ENCODE data around the gene ARMCX1.
A peak's percentile ranks its signal among the peaks of the same experiment; 100 is the strongest.
"Not testable (repeated sequence)": the region's sequence is repeated elsewhere in the genome, so short reads cannot be mapped to it uniquely, and the experiment has no call there.

Gene ARMCX1

DNA sequence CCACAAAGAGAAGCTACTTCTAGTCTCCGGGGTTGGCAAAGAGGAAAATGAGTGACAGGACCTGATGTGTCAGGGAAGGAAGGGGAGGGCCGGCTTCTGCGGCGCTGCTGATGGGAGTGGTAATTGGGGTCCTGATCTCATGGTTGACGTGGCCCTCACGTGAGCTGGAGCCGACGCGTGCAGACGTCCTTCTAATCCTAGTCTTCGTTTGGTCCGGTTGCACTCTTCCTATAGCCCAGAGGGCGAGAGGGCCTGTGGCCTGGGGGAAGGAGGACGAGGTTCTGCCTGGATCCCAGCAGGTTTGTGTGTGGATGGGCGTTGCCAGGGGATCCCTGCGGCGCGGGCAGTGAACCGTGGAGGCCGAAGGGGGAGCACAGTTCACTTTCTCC is at the start of gene ARMCX1:
TSS of gene ARMCX1 (plus strand) at position 186 of the 389 bp plus-strand sequence. CDS start 2,384 bp downstream, outside the sequence.
- TF ChIP-seq, protein P1, sequence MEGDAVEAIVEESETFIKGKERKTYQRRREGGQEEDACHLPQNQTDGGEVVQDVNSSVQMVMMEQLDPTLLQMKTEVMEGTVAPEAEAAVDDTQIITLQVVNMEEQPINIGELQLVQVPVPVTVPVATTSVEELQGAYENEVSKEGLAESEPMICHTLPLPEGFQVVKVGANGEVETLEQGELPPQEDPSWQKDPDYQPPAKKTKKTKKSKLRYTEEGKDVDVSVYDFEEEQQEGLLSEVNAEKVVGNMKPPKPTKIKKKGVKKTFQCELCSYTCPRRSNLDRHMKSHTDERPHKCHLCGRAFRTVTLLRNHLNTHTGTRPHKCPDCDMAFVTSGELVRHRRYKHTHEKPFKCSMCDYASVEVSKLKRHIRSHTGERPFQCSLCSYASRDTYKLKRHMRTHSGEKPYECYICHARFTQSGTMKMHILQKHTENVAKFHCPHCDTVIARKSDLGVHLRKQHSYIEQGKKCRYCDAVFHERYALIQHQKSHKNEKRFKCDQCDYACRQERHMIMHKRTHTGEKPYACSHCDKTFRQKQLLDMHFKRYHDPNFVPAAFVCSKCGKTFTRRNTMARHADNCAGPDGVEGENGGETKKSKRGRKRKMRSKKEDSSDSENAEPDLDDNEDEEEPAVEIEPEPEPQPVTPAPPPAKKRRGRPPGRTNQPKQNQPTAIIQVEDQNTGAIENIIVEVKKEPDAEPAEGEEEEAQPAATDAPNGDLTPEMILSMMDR (IDR thresholded peaks at IDR 0.05; ENCODE audit: low read depth, low read length, missing control alignments): no peak
- peak; percentile 27 for DNase-seq (ENCODE audit: extremely low read depth, low read depth)
- H3K4me3 ChIP-seq (replicated peaks; ENCODE audit: low read depth, low read length): peak within 1 kb of the TSS; percentile 56

DNA sequence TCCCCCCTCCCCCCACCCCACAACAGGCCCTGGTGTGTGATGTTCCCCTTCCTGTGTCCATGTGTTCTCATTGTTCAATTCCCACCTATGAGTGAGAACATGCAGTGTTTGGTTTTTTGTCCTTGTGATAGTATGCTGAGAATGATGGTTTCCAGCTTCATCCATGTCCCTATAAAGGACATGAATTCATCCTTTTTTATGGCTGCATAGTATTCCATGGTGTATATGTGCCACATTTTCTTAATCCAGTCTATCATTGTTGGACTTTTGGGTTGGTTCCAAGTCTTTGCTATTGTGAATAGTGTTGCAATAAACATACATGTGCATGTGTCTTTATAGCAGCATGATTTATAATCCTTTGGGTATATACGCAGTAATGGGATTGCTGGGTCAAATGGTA is 47.4 kb upstream of the ARMCX1 start:
- not testable (repeated sequence) for H3K4me3 ChIP-seq (replicated peaks; ENCODE audit: low read depth, low read length); DNase-seq (ENCODE audit: extremely low read depth, low read depth)

DNA sequence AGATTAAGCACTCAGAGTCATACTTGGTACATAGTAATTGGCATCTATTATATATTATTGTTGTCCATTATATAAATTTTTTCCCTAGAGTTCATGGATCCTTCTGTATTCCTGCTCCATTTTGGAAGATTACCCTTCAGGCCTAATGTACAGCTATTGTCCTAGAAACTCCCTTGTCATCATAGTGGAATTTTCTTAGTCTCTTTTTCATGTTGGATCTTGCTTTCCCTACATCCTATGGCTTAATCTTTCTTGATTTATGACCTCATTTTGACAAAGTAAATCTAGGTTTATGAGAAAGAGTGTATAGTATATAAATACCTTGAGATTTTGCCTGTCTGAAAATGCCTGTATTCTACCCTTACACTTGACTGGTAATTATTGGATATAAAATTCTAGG is 43.0 kb upstream of the ARMCX1 start:
- TF ChIP-seq, protein P1 (IDR thresholded peaks at IDR 0.05; ENCODE audit: low read depth, low read length, missing control alignments): no peak
- no peak for DNase-seq (ENCODE audit: extremely low read depth, low read depth)
- H3K4me3 ChIP-seq (replicated peaks; ENCODE audit: low read depth, low read length): no peak overlapping the region

DNA sequence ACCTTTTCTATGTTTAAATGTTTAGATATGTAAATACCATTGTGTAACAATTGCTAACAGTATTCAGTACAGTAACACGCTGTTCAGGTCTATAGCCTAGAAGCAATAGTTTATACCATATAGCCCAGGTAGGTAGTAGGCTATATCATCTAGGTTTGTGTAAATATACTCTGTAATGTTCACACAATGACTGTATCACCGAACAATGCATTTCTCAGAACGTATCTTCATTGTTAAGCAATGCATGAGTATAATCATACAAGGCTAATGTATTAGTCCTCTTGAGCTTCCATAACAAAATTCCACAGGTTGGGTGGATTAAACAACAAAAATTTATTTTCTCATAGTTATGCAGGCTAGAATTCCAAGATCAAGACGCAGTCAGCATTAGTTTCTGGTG is 42.4 kb upstream of the ARMCX1 start:
- TF ChIP-seq, protein P1 (IDR thresholded peaks at IDR 0.05; ENCODE audit: low read depth, low read length, missing control alignments): no peak
- DNase-seq (ENCODE audit: extremely low read depth, low read depth): no peak
- H3K4me3 ChIP-seq (replicated peaks; ENCODE audit: low read depth, low read length): no peak overlapping the region

DNA sequence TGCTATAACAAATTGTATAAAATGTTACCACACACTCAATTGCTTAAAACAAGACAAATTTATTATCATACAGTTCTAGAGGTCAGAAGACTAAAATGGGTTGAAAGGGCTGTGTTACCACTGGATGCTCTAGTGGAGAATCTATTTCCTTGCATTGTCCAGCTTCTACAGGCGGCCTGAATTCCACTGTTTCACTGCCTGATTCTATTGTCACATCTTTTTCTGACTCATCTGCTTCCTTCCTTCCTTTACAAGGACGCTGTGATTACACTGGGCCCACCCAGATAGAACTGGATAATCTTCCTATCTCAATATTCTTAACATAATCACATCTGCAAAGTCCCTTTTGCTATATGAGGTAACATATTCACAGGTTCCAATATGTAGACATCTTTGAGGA is 19.4 kb upstream of the ARMCX1 start:
- DNase-seq (ENCODE audit: extremely low read depth, low read depth): no peak
- TF ChIP-seq, protein P1 (IDR thresholded peaks at IDR 0.05; ENCODE audit: low read depth, low read length, missing control alignments): no peak
- H3K4me3 ChIP-seq (replicated peaks; ENCODE audit: low read depth, low read length): no peak overlapping the region

DNA sequence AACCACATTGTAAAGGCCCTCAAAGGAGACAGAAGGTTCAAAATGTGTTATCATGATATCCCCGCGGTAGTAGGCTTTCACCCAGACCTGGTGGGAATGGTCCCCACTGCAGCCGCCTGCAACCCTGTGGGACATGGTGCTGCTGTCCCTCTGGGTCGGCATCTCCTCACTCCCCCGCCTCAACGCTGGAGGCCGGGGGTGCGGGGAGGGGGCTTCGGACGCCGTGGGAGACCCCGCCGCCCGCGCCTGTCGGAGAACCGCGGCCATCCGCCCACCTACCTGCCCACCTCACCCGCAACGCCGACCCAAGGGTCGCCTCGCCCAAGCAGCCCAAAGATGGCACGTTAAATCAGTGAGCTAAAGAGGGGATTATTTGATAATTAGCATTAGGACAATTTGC is 11.2 kb upstream of the ARMCX1 start:
- no peak overlapping the region for H3K4me3 ChIP-seq (replicated peaks; ENCODE audit: low read depth, low read length)
- DNase-seq (ENCODE audit: extremely low read depth, low read depth): no peak
- TF ChIP-seq, protein P1 (IDR thresholded peaks at IDR 0.05; ENCODE audit: low read depth, low read length, missing control alignments): no peak

DNA sequence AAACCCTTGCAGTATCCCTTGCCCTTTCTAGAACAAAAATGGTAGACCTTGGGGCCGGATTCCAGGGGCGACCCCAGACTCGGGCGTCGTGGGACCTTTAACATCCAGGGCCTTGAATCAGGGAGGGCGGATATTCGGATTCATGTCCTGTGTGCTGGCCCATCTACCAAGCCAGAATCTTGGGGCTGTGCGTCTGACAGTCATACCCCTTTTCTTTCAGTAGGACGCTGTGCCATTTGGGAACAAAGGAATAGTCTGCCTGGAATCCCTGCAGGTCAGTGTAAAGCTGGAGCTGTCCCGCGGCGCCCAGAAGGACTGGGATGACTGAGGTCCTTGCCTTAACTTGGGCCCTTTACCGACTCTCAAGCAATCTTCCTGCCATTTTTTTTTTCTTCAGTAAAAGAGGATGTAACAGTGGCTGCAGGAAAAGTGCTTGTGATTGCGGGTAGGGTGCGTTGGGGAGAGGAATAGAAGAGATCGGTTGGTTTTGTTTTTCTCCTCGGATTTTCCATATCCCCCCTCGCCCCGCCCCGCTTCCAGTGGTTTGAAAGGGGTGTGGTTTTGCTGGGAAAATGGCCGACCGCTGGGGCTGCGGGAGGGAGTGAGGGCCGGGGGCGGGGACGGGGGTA is 518 bp downstream of the ARMCX1 start:
- no peak for DNase-seq (ENCODE audit: extremely low read depth, low read depth)
- H3K4me3 ChIP-seq (replicated peaks; ENCODE audit: low read depth, low read length): peak overlapping the region; percentile 56
- TF ChIP-seq, protein P1 (IDR thresholded peaks at IDR 0.05; ENCODE audit: low read depth, low read length, missing control alignments): no peak
